Tongue (tissue), 2 donors: ENCODE measurements around the gene GYPA. TPM values are rescaled to one million over a fixed set of nuclear protein-coding genes. Genes with fewer than 3 reads are reported as not detected.
"Not testable (repeated sequence)": the region's sequence is repeated elsewhere in the genome, so short reads cannot be mapped to it uniquely, and the experiment has no call there.

ENCODE experiments used
- DNase-seq: peaks from one replicate; pipeline ENCODE4 v3.0.0-alpha.2; 2015
- total RNA-seq: library from RNA; depleted of rRNA; stranded (reverse); fragments of >200 nt; gene quantifications from one replicate; pipeline ENCODE4 v1.2.3, GENCODE V29; 2014

GYPA gene
- total RNA-seq, 1 donor from 2014 or later: 5.3 TPM

- DNase-seq: not testable (repeated sequence)
These were observed 11.7 kb downstream of the GYPA start for GRCh38 chr4:144128709-144129320.

- DNase-seq: not testable (repeated sequence)
These were observed 15.4 kb downstream of the GYPA start for GRCh38 chr4:144125109-144125508.

GRCh38 chr4:144123982-144124635 is 16.4 kb downstream of the GYPA start:
- DNase-seq: not testable (repeated sequence)

GRCh38 chr4:144123269-144123668 is 17.2 kb downstream of the GYPA start:
- DNase-seq: not testable (repeated sequence)

GRCh38 chr4:144119752-144120151 is 20.8 kb downstream of the GYPA start:
- not testable (repeated sequence) for DNase-seq

- no peak for DNase-seq
These were observed 25.0 kb downstream of the GYPA start for GRCh38 chr4:144115519-144115918.

- DNase-seq: no peak
These were observed 27.0 kb downstream of the GYPA start for GRCh38 chr4:144113546-144113945.

- no peak for DNase-seq
These were observed 35.9 kb downstream of the GYPA start for GRCh38 chr4:144104509-144105130.

GRCh38 chr4:144097776-144098175 is 42.7 kb downstream of the GYPA start:
- DNase-seq: not testable (repeated sequence)

GRCh38 chr4:144093995-144094394 is 46.5 kb downstream of the GYPA start:
- not testable (repeated sequence) for DNase-seq

- DNase-seq: not testable (repeated sequence)
These were observed 49.3 kb downstream of the GYPA start for GRCh38 chr4:144091181-144091580.

GRCh38 chr4:144090744-144091143 is 49.8 kb downstream of the GYPA start:
- DNase-seq: no peak

GRCh38 chr4:144082053-144082452 is 58.5 kb downstream of the GYPA start:
- DNase-seq: not testable (repeated sequence)

GRCh38 chr4:144080135-144080534 is 60.4 kb downstream of the GYPA start:
- DNase-seq: not testable (repeated sequence)

GRCh38 chr4:144078746-144079145 is 61.8 kb downstream of the GYPA start:
- DNase-seq: not testable (repeated sequence)

- DNase-seq: not testable (repeated sequence)
These were observed 79.0 kb downstream of the GYPA start for GRCh38 chr4:144061556-144061955.

- not testable (repeated sequence) for DNase-seq
These were observed 80.2 kb downstream of the GYPA start for GRCh38 chr4:144060234-144060859.

Other genes with a start within 250 kb of the GYPA start
- gene GYPE, start 235.2 kb downstream of the GYPA start, total RNA-seq: 0.51 TPM
- gene GYPB, start 121.3 kb downstream of the GYPA start, total RNA-seq: 5.1 TPM